Liver (tissue), 9 donors: Measurements from ENCODE around the gene TAC3. TPM values are rescaled to one million over a fixed set of nuclear protein-coding genes. Genes with fewer than 3 reads are reported as not detected.
A peak's percentile ranks its signal among the peaks of the same experiment; 100 is the strongest.

Experiments
- DNase-seq: peaks from one replicate; pipeline ENCODE4 v3.0.0-alpha.2; 2017; ENCODE audit warnings: low spot score
- H3K27ac ChIP-seq, 2 donors: one replicate each; pipeline ENCODE4 v1.7.0; 2013; ENCODE audit warnings: inconsistent platforms in 2 of 2, low read length in 2 of 2, control low read depth in 1 of 2, low read depth in 1 of 2, mild to moderate bottlenecking in 1 of 2
- H3K27me3 ChIP-seq, 4 donors: one replicate each; pipeline versions ENCODE4 v1.6.1 to v1.7.0; 2013; ENCODE audit warnings: low read length in 3 of 4, inconsistent platforms in 1 of 4, mild to moderate bottlenecking in 1 of 4, moderate library complexity in 1 of 4; ENCODE audit not compliant: control insufficient read depth in 4 of 4, insufficient read depth in 4 of 4
- H3K36me3 ChIP-seq, 4 donors: one replicate each; pipeline versions ENCODE4 v1.6.1 to v1.7.0; 2013; ENCODE audit warnings: low read length in 3 of 4, mild to moderate bottlenecking in 3 of 4, low read depth in 1 of 4, moderate library complexity in 1 of 4; ENCODE audit not compliant: control insufficient read depth in 4 of 4, insufficient read depth in 3 of 4
- H3K4me1 ChIP-seq, 4 donors: one replicate each; pipeline versions ENCODE4 v1.6.1 to v1.7.0; 2013; ENCODE audit warnings: low read length in 3 of 4, mild to moderate bottlenecking in 3 of 4, moderate library complexity in 1 of 4; ENCODE audit not compliant: control insufficient read depth in 4 of 4, insufficient read depth in 4 of 4
- H3K4me3 ChIP-seq, 3 donors: one replicate each; pipeline versions ENCODE4 v1.6.1 to v1.7.0; 2013; ENCODE audit warnings: low read length in 3 of 3, control low read depth in 1 of 3, low read depth in 1 of 3, mild to moderate bottlenecking in 1 of 3
- H3K9ac ChIP-seq, 2 donors: one replicate each; pipeline ENCODE4 v1.7.0; 2013; ENCODE audit warnings: low read length in 2 of 2, mild to moderate bottlenecking in 2 of 2, moderate library complexity in 2 of 2, control low read depth in 1 of 2, low read depth in 1 of 2
- H3K9me3 ChIP-seq, 4 donors: one replicate each; pipeline versions ENCODE4 v1.6.1 to v1.7.0; 2013; ENCODE audit warnings: low read length in 3 of 4; ENCODE audit not compliant: control insufficient read depth in 4 of 4
- ATF3 ChIP-seq: IDR thresholded peaks from 2 replicates; pipeline ENCODE4 v1.6.1; 2016; ENCODE audit warnings: antibody characterized with exemption
- EGR1 ChIP-seq, 2 donors: IDR thresholded peaks; 2 replicates each; pipeline ENCODE4 v1.6.1; 2016 to 2018; ENCODE audit warnings: antibody characterized with exemption in 2 of 2, low read depth in 2 of 2
- FOXA1 ChIP-seq: IDR thresholded peaks from 2 replicates; pipeline ENCODE4 v1.6.1; 2016; ENCODE audit warnings: antibody characterized with exemption
- FOXA2 ChIP-seq: IDR thresholded peaks from 2 replicates; pipeline ENCODE4 v1.6.1; 2016; ENCODE audit warnings: antibody characterized with exemption
- GABPA ChIP-seq, 2 donors: IDR thresholded peaks in 1 of 2; conservative IDR thresholded peaks in 1 of 2; 2 replicates each; pipeline ENCODE4 v1.6.1; 2016; ENCODE audit warnings: antibody characterized with exemption in 2 of 2, mild to moderate bottlenecking in 1 of 2, moderate library complexity in 1 of 2
- HNF4A ChIP-seq, 2 donors: conservative IDR thresholded peaks; 2 replicates each; pipeline ENCODE4 v1.6.1; 2016; ENCODE audit warnings: antibody characterized with exemption in 2 of 2, mild to moderate bottlenecking in 2 of 2
- HNF4G ChIP-seq: IDR thresholded peaks from 2 replicates; pipeline ENCODE4 v1.6.1; 2016; ENCODE audit warnings: antibody characterized with exemption
- JUND ChIP-seq, 2 donors: IDR thresholded peaks; 2 replicates each; pipeline ENCODE4 v1.6.1; 2016; ENCODE audit warnings: antibody characterized with exemption in 2 of 2
- NR2F2 ChIP-seq: IDR thresholded peaks from 2 replicates; pipeline ENCODE4 v1.6.1; 2016; ENCODE audit warnings: antibody characterized with exemption
- RAD21 ChIP-seq, 2 donors: IDR thresholded peaks; 2 replicates each; pipeline ENCODE4 v1.6.1; 2016; ENCODE audit warnings: antibody characterized with exemption in 2 of 2, mild to moderate bottlenecking in 2 of 2
- REST ChIP-seq: IDR thresholded peaks from 2 replicates; pipeline ENCODE4 v1.6.1; 2016; ENCODE audit warnings: antibody characterized with exemption, mild to moderate bottlenecking
- RXRA ChIP-seq, 2 donors: IDR thresholded peaks; 2 replicates each; pipeline ENCODE4 v1.6.1; 2017 to 2018; ENCODE audit warnings: antibody characterized with exemption in 2 of 2, mild to moderate bottlenecking in 1 of 2
- SP1 ChIP-seq: IDR thresholded peaks from 2 replicates; pipeline ENCODE4 v1.6.1; 2018; ENCODE audit warnings: antibody characterized with exemption, mild to moderate bottlenecking
- TAF1 ChIP-seq: conservative IDR thresholded peaks from 2 replicates; pipeline ENCODE4 v1.6.1; 2016; ENCODE audit warnings: antibody characterized with exemption, mild to moderate bottlenecking
- YY1 ChIP-seq: IDR thresholded peaks from 2 replicates; pipeline ENCODE4 v1.6.1; 2016; ENCODE audit warnings: antibody characterized with exemption, mild to moderate bottlenecking
- ZBTB33 ChIP-seq: IDR thresholded peaks from 2 replicates; pipeline ENCODE4 v1.6.1; 2016; ENCODE audit warnings: antibody characterized with exemption
- WGBS: extraction: QIAGEN DNeasy Blood & Tissue Kit; methylation state at CpG from one replicate; pipeline ENCODE4 v1.1.7; 2013; 5-methylcytosine and 5-hydroxymethylcytosine counted together
- polyA plus RNA-seq, 2 donors: library from polyadenylated mRNA; stranded (reverse) in 1 of 2; unstranded in 1 of 2; fragments of 200-250 nt in 1 of 2; fragments of >200 nt in 1 of 2; fragmentation: Nextera tagmentation in 1 of 2; extraction: Ambion mirVana in 1 of 2; gene quantifications; one replicate each; pipeline versions ENCODE4 v1.2.1 to v1.2.3, GENCODE V29; 2013 to 2015
- total RNA-seq, 2 donors: library from RNA; depleted of rRNA; stranded (reverse); fragments of >200 nt; gene quantifications; one replicate each; pipeline ENCODE4 v1.2.3, GENCODE V29; 2014
- TF ChIP-seq, protein P1 (sequence below): IDR thresholded peaks from 2 replicates; pipeline ENCODE4 v1.6.1; 2016; ENCODE audit warnings: antibody characterized with exemption
- TF ChIP-seq, protein P2 (sequence below): fragments of 150-350 bp; IDR thresholded peaks from 2 replicates; pipeline ENCODE4 v1.5.1; 2017; ENCODE audit warnings: improper control_type of control experiment, low read depth, low read length; ENCODE audit not compliant: missing input control
- donor health status: healthy.
- donor health status: healthy.
- donor health status: healthy.
- donor health status: healthy.
- donor health status: healthy.

The TAC3 gene
- total and polyA plus RNA-seq, 4 donors: not detected

DNA sequence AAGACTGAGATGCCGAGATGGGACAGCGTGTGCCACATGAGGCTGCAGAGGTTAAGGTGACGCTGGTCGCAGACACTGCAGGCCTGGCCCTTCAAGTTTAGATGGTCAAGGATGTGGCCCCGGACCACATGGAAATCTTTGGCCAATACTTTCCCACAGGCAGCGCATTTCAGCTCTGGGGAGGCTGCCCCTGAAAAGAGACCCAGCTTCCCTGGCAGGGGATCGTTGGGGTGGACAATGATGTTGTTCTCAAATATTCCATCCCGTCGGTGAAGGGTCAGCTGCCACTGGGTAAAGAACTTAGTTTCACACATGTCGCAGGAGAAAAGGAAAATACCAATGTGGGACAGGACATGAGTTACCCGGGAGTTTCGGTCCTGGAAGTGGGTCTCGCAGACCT is 12.9 kb downstream of the TAC3 start:
- DNase-seq: no peak
- no peaks in the 10 kb centered on the region for H3K9me3 ChIP-seq
- H3K36me3 ChIP-seq: peaks cover 7 to 13% (median 10%) of the 10 kb centered on the region in 4 donors
- H3K4me1 ChIP-seq: peaks cover 13 to 61% (median 51%) of the 10 kb centered on the region in 4 donors
- no peak overlapping the region for H3K4me3 ChIP-seq
- no peak overlapping the region for H3K9ac ChIP-seq
- no peaks in the 10 kb centered on the region for H3K27me3 ChIP-seq
- no peak overlapping the region for H3K27ac ChIP-seq
- 96% methylated on average over 13 of the region's 13 CpGs for WGBS
- TF ChIP-seq, protein P1, sequence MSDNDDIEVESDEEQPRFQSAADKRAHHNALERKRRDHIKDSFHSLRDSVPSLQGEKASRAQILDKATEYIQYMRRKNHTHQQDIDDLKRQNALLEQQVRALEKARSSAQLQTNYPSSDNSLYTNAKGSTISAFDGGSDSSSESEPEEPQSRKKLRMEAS: no peak
- TF ChIP-seq FOXA2 (no peak), FOXA1 (no peak), ZBTB33 (no peak), JUND (IDR thresholded peaks at IDR 0.05) (no peak), RXRA (IDR thresholded peaks at IDR 0.05) (no peak), TAF1 (no peak), EGR1 (IDR thresholded peaks at IDR 0.05; ENCODE audit: low read depth in 2 of 2) (no peak), ATF3 (no peak), SP1 (no peak), GABPA (IDR thresholded peaks at IDR 0.05 in 1 of 2, conservative IDR thresholded peaks at IDR 0.05 in 1 of 2) (no peak), HNF4G (no peak)

DNA sequence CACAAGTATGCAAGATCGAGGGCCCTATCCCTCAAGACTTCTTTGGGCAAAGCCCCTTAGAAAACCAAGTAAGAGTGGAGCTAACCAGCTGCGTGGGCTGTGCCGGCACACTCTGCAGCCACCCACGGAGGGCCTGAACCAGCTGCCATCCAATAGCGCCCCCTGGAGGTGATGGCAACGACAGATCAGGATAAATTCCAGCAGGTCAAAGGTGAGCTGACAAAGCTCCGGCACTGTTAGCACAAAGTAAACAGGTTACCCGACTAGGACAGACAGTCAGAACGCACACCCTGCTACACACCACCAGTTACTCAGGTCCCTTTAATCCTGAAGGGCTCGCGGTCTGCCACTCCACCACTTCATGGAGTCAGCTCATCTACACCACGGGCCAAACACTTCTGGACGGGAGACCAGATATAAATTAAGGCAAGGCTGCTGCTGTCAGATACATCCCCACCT is 14.9 kb downstream of the TAC3 start:
- TF ChIP-seq SP1 (peak; percentile 69), GABPA (IDR thresholded peaks at IDR 0.05 in 1 of 2, conservative IDR thresholded peaks at IDR 0.05 in 1 of 2) (no peak), FOXA1 (peak; percentile 95), ATF3 (peak; percentile 10), JUND (IDR thresholded peaks at IDR 0.05) (peak in 1 of 2 donors; percentile 20), HNF4A (conservative IDR thresholded peaks at IDR 0.05) (peak; percentile 37 to 51), NR2F2 (peak; percentile 97), RAD21 (IDR thresholded peaks at IDR 0.05) (peak; percentile 97), ZBTB33 (no peak), TAF1 (peak; percentile 29), EGR1 (IDR thresholded peaks at IDR 0.05; ENCODE audit: low read depth in 2 of 2) (no peak), RXRA (IDR thresholded peaks at IDR 0.05) (peak; percentile 64 to 67), FOXA2 (peak; percentile 98), YY1 (peak; percentile 35), REST (peak; percentile 20), HNF4G (no peak)
- TF ChIP-seq, protein P1: peak; percentile 54
- TF ChIP-seq, protein P2, sequence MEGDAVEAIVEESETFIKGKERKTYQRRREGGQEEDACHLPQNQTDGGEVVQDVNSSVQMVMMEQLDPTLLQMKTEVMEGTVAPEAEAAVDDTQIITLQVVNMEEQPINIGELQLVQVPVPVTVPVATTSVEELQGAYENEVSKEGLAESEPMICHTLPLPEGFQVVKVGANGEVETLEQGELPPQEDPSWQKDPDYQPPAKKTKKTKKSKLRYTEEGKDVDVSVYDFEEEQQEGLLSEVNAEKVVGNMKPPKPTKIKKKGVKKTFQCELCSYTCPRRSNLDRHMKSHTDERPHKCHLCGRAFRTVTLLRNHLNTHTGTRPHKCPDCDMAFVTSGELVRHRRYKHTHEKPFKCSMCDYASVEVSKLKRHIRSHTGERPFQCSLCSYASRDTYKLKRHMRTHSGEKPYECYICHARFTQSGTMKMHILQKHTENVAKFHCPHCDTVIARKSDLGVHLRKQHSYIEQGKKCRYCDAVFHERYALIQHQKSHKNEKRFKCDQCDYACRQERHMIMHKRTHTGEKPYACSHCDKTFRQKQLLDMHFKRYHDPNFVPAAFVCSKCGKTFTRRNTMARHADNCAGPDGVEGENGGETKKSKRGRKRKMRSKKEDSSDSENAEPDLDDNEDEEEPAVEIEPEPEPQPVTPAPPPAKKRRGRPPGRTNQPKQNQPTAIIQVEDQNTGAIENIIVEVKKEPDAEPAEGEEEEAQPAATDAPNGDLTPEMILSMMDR: peak; percentile 93
- H3K36me3 ChIP-seq: peaks cover 7 to 13% (median 10%) of the 10 kb centered on the region in 4 donors
- peak overlapping the region in 1 of 3 donors; percentile 19 for H3K4me3 ChIP-seq
- H3K9me3 ChIP-seq: no peaks in the 10 kb centered on the region
- whole genome bisulfite sequencing: 15% methylated on average over 13 of the region's 13 CpGs
- no peak overlapping the region for H3K9ac ChIP-seq
- H3K4me1 ChIP-seq: peaks cover 13 to 59% (median 47%) of the 10 kb centered on the region in 4 donors
- H3K27ac ChIP-seq: peak overlapping the region; percentile 63 to 66
- DNase-seq: peak; percentile 80
- no peaks in the 10 kb centered on the region for H3K27me3 ChIP-seq
